Measurements from ENCODE around the gene CAPN11. TPM values are rescaled to one million over a fixed set of nuclear protein-coding genes. Genes with fewer than 3 reads are reported as not detected.

Gene CAPN11
- total and polyA plus RNA-seq, 2 of the 4 experiments (the other 2 are of a cell fraction): not detected

GRCh38 chr6:44232676-44233566 is 74.3 kb downstream of the CAPN11 start (continued):
- TF ChIP-seq MXI1 (IDR thresholded peaks at IDR 0.05; ENCODE audit: borderline replicate concordance, low read depth, low read length): no peak

- Histone ChIP-seq H3K14ac (replicated peaks; ENCODE audit: low read depth, low read length) (no peak overlapping the region), H3K56ac (ENCODE audit: extremely low read depth, insufficient read depth, low read length) (no peak overlapping the region), H3K9me1 (ENCODE audit: insufficient read depth, low read length) (peaks cover 4% of the 10 kb centered on the region), H4K20me1 (ENCODE audit: insufficient read depth, low read length) (no peaks in the 10 kb centered on the region), H2BK120ac (ENCODE audit: low read depth, low read length) (no peak overlapping the region), H2AFZ (replicated peaks; ENCODE audit: low read length, poor library complexity) (peak overlapping the region; percentile 8), H3K4me3 (ENCODE audit: insufficient read depth, low read depth, low read length) (no peak overlapping the region), H2BK5ac (ENCODE audit: low read depth, low read length, poor library complexity, severe bottlenecking) (no peak overlapping the region), H3K27ac (ENCODE audit: insufficient read depth, low read length) (no peak overlapping the region), H2BK20ac (ENCODE audit: low read depth, low read length) (no peak overlapping the region), H3K18ac (ENCODE audit: low read depth, low read length) (no peak overlapping the region), H3K4ac (ENCODE audit: low read depth, low read length) (no peak overlapping the region), H3K4me2 (ENCODE audit: low read depth, low read length) (no peak overlapping the region), H3K9me3 (ENCODE audit: control insufficient read depth, insufficient read depth, low read length) (no peaks in the 10 kb centered on the region), H3K27me3 (ENCODE audit: control insufficient read depth, insufficient read depth, low read length) (no peaks in the 10 kb centered on the region), H3K79me1 (ENCODE audit: low read depth in 1 of 2, low read length in 2 of 2) (0 out of 4 replicates have a peak, but pooled peaks cover 0 to 4% of the 10 kb centered on the region in 2 experiments), H3K36me3 (ENCODE audit: control insufficient read depth, insufficient read depth, low read length) (peaks cover 2% of the 10 kb centered on the region; the same call in 1 of the 2 replicates), H4K91ac (ENCODE audit: insufficient read depth, low read depth, low read length) (no peak overlapping the region), H4K8ac (ENCODE audit: low read depth in 2 of 2, low read length in 2 of 2) (0 out of 4 replicates have a peak overlapping the region, but pooled peaks of 1 of the 2 experiments have one; percentile 18), H4K5ac (ENCODE audit: low read depth, low read length) (no peak overlapping the region), H3K9ac (ENCODE audit: low read depth, low read length) (no peak overlapping the region), H3K4me1 (ENCODE audit: control insufficient read depth, insufficient read depth, low read length) (peaks cover 16% of the 10 kb centered on the region), H3K23ac (ENCODE audit: low read depth, low read length) (no peak overlapping the region), H2BK15ac (ENCODE audit: low read depth, low read length) (no peak overlapping the region), H2AK9ac (replicated peaks; ENCODE audit: low read depth, low read length, poor library complexity) (peak overlapping the region; percentile 52), H2AK5ac (ENCODE audit: low read depth, low read length) (peak overlapping the region; percentile 84; the same call in 1 of the 2 replicates)
- POLR2A ChIA-PET (ENCODE audit: unreplicated experiment): interaction anchor here (1.7 kb wide), 1 partner anchor 14 kb away, joined by 10 read pairs; the partner anchor contains the start of gene HSP90AB1
- BruUV-seq (replicated peaks): no TSS peak
- ATAC-seq (ENCODE audit: low read depth): no peak
- CTCF ChIA-PET: interaction anchor here (0.6 to 1.8 kb wide), 9 partner anchors 11 to 1174 kb away, joined by 3 to 20 read pairs (median 4); partner anchors contain the start of gene SLC29A1
- dilution Hi-C loops (cut with HindIII; ENCODE audit: low sequenced_read_pairs, unreplicated experiment) (no loop called here), intact Hi-C loops (cut with micrococcal nuclease) (loop anchor here (1.0 kb wide), 2 partner anchors 61 to 137 kb away; no protein-coding TSS in a partner anchor), in situ Hi-C loops (cut with MboI; ENCODE audit: low sequenced_read_pairs) (loop anchor here (5.0 kb wide), 1 partner anchor 61 kb away; no protein-coding TSS in a partner anchor)
- no peak for DNase-seq
- WGBS, 2 experiments (ENCODE audit: extremely low coverage in 2 of 2, insufficient read length in 1 of 2): 100% methylated on average over 1 of the region's 14 CpGs; no CpG with 5 or more reads in 1 of the 2 experiments
- TF ChIP-seq NFE2L2 (IDR thresholded peaks at IDR 0.05; ENCODE audit: low read depth, low read length) (no peak), RCOR1 (IDR thresholded peaks at IDR 0.05; ENCODE audit: insufficient replicate concordance, low read length) (no peak), FOS (IDR thresholded peaks at IDR 0.05; ENCODE audit: low read depth, low read length) (no peak), USF2 (IDR thresholded peaks at IDR 0.05; ENCODE audit: low read depth, low read length) (no peak), CHD1 (IDR thresholded peaks at IDR 0.05; ENCODE audit: low read depth, low read length) (no peak), CTCF (conservative IDR thresholded peaks at IDR 0.05; ENCODE audit: low read depth, low read length) (no peak), RFX5 (IDR thresholded peaks at IDR 0.05; ENCODE audit: low read depth, low read length) (no peak), BHLHE40 (IDR thresholded peaks at IDR 0.05; ENCODE audit: low read depth, low read length) (no peak), MAZ (IDR thresholded peaks at IDR 0.05; ENCODE audit: borderline replicate concordance, low read depth, low read length) (no peak)
Observed at GRCh38 chr6:44233567-44234100, 75.0 kb downstream of the CAPN11 start.
